Measurements from ENCODE around the gene IKZF3.

IKZF3 gene

GRCh38 chr17:39739885-39740356, 124.2 kb downstream of the IKZF3 start:
- peaks cover 12% of the 10 kb centered on the region; the same call in 1 of the 2 replicates for H3K79me2 ChIP-seq (ENCODE audit: low read length)
- H3F3A ChIP-seq (ENCODE audit: insufficient read depth, low read length): peaks cover 3% of the 10 kb centered on the region; the same call in 1 of the 2 replicates
- no peak overlapping the region; the same call in 1 of the 2 replicates for H3K9ac ChIP-seq (ENCODE audit: low read length)
- H3K4me2 ChIP-seq (ENCODE audit: low read depth, low read length): peak overlapping the region; percentile 78; the same call in 1 of the 2 replicates
- TF ChIP-seq CTCF (IDR thresholded peaks at IDR 0.05; ENCODE audit: low read length): no peak
- H2AFZ ChIP-seq (ENCODE audit: low read length): peak overlapping the region; percentile 72
- H3K27ac ChIP-seq (ENCODE audit: low read length): no peak overlapping the region
- peak overlapping the region; percentile 56; the same call in 1 of the 2 replicates for H3K4me3 ChIP-seq (ENCODE audit: low read length)
- DNase-seq: no peak
- H3K4me1 ChIP-seq (ENCODE audit: low read length): peaks cover 6% of the 10 kb centered on the region
- no peaks in the 10 kb centered on the region for H3K27me3 ChIP-seq (replicated peaks; ENCODE audit: insufficient read depth, low read length)
- H3K9me3 ChIP-seq (replicated peaks; ENCODE audit: insufficient read depth, low read length): no peaks in the 10 kb centered on the region
- H3K9me2 ChIP-seq (replicated peaks; ENCODE audit: insufficient read depth, low read length): no peaks in the 10 kb centered on the region
- no peaks in the 10 kb centered on the region for H4K20me1 ChIP-seq (ENCODE audit: insufficient read depth, low read length)
- no peaks in the 10 kb centered on the region for H3K36me3 ChIP-seq (replicated peaks; ENCODE audit: insufficient read depth, low read length)

GRCh38 chr17:39738983-39739884, 124.9 kb downstream of the IKZF3 start:
- peak overlapping the region; percentile 83 for H2AFZ ChIP-seq (ENCODE audit: low read length)
- peak overlapping the region; percentile 56 for H3K4me3 ChIP-seq (ENCODE audit: low read length)
- H3K4me1 ChIP-seq (ENCODE audit: low read length): peaks cover 6% of the 10 kb centered on the region
- H3K36me3 ChIP-seq (replicated peaks; ENCODE audit: insufficient read depth, low read length): no peaks in the 10 kb centered on the region
- no peaks in the 10 kb centered on the region for H3K9me3 ChIP-seq (replicated peaks; ENCODE audit: insufficient read depth, low read length)
- no peak for DNase-seq
- peak overlapping the region; percentile 54; the same call in 1 of the 2 replicates for H3K27ac ChIP-seq (ENCODE audit: low read length)
- no peaks in the 10 kb centered on the region for H3K27me3 ChIP-seq (replicated peaks; ENCODE audit: insufficient read depth, low read length)
- H4K20me1 ChIP-seq (ENCODE audit: insufficient read depth, low read length): no peaks in the 10 kb centered on the region
- peak overlapping the region; percentile 78 for H3K4me2 ChIP-seq (ENCODE audit: low read depth, low read length)
- H3F3A ChIP-seq (ENCODE audit: insufficient read depth, low read length): peaks cover 3% of the 10 kb centered on the region; the same call in 1 of the 2 replicates
- H3K9ac ChIP-seq (ENCODE audit: low read length): peak overlapping the region; percentile 70; the same call in 1 of the 2 replicates
- TF ChIP-seq EZH2phosphoT487 (IDR thresholded peaks at IDR 0.05; ENCODE audit: low read length) (no peak), EZH2 (optimal IDR thresholded peaks at IDR 0.05; ENCODE audit: low read depth, low read length) (no peak), CTCF (IDR thresholded peaks at IDR 0.05; ENCODE audit: low read length) (no peak)
- no peaks in the 10 kb centered on the region for H3K9me2 ChIP-seq (replicated peaks; ENCODE audit: insufficient read depth, low read length)
- peaks cover 12% of the 10 kb centered on the region; the same call in 1 of the 2 replicates for H3K79me2 ChIP-seq (ENCODE audit: low read length)

GRCh38 chr17:39738568-39738901, 125.6 kb downstream of the IKZF3 start:
- TF ChIP-seq EZH2phosphoT487 (IDR thresholded peaks at IDR 0.05; ENCODE audit: low read length) (no peak), EZH2 (optimal IDR thresholded peaks at IDR 0.05; ENCODE audit: low read depth, low read length) (no peak), CTCF (IDR thresholded peaks at IDR 0.05; ENCODE audit: low read length) (no peak)
- Histone ChIP-seq H3K9me3 (replicated peaks; ENCODE audit: insufficient read depth, low read length) (no peaks in the 10 kb centered on the region), H3F3A (ENCODE audit: insufficient read depth, low read length) (peaks cover 3% of the 10 kb centered on the region; the same call in 1 of the 2 replicates), H2AFZ (ENCODE audit: low read length) (peak overlapping the region; percentile 83), H3K4me3 (ENCODE audit: low read length) (peak overlapping the region; percentile 56), H3K36me3 (replicated peaks; ENCODE audit: insufficient read depth, low read length) (no peaks in the 10 kb centered on the region), H3K9ac (ENCODE audit: low read length) (peak overlapping the region; percentile 70; the same call in 1 of the 2 replicates), H3K27ac (ENCODE audit: low read length) (peak overlapping the region; percentile 54; the same call in 1 of the 2 replicates), H3K4me2 (ENCODE audit: low read depth, low read length) (peak overlapping the region; percentile 78), H3K9me2 (replicated peaks; ENCODE audit: insufficient read depth, low read length) (no peaks in the 10 kb centered on the region), H3K79me2 (ENCODE audit: low read length) (peaks cover 12% of the 10 kb centered on the region; the same call in 1 of the 2 replicates), H4K20me1 (ENCODE audit: insufficient read depth, low read length) (no peaks in the 10 kb centered on the region), H3K27me3 (replicated peaks; ENCODE audit: insufficient read depth, low read length) (no peaks in the 10 kb centered on the region), H3K4me1 (ENCODE audit: low read length) (peaks cover 6% of the 10 kb centered on the region)
- peak; percentile 77 for DNase-seq

Measured in MM.1S (cell line).